ENCODE data around the gene PTPRE.

PTPRE gene

DNA sequence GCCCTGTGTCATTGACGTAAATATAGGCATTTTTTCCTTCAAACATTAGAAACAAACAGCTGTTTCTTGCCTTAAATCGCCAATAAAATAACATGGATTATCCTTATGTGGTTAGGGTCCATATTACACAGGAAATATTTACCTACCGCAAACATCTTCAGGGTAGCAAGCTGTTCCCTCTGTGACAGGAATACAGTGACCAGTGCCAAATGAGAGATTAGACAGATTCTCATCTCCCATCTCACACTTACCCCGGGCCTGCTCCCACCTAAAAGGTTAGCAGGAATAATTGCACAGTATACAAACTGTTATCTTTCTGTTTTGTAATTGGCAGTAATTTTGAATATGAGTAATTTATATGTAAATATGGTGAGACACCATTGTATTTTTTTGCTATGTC lies 202.8 kb downstream of the PTPRE start:
- in situ Hi-C loops (cut with HindIII; ENCODE audit: low sequenced_read_pairs) = no loop called here

DNA sequence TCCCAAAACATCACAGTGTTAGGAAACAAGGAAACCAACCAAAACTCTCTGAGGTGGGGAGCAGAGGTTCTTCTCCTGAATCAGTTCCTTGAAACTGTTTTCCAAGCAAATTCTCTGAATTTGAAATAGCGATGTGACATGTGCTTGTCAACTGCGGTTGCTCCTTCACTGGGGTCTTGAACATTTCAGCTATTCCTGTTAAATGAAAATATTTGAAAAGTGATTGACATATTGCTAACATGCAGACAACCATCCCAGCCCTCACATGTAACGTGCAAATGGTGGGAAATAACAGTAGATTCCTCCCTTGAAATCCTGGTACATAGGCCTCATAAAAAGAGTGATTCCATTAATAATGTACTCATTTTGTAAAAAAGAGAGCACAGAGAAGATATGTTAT lies 203.4 kb downstream of the PTPRE start:
- in situ Hi-C loops (cut with HindIII; ENCODE audit: low sequenced_read_pairs) = no loop called here

- in situ Hi-C loops (cut with HindIII; ENCODE audit: low sequenced_read_pairs) = no loop called here
These were observed 204.8 kb downstream of the PTPRE start for GRCh38 chr10:128111696-128112095.

DNA sequence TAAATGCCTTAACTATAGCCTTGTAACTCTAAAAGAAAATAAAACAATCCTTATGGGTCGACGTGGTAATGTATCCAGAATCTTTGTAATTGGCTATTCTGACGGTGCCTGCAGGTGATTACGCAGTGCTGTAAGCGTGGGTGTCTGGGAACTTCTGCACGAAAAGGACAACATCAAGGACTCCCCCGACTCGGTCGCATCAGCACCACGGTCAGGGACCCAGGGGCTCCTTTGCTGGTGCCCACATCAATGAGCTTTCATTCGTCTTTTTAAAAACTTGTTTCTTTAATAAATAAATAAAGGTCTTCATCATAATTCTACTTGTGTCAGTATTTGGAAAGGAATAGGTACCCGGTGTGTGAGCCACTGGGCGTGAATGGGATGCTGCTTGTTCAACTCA lies 206.1 kb downstream of the PTPRE start:
- in situ Hi-C loops (cut with HindIII; ENCODE audit: low sequenced_read_pairs) = no loop called here

DNA sequence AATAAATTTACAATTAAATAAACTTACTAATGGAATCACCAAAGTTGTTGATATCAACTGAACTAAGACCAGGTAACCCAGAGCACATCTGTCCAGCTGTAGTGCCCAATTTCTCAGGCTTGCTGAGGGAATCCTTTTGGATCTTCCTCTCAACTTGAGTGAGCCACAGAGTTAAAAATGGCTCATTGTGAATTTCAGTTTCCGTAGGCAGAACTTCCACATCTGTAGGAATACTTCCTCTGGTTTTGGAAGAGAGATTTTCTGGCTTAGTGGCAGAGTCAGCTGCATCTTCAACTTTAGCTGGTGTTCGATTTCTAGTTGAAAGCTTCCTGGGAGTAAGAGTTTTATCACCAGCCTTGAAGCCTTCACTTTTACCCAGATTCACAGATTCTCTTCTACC lies 208.0 kb downstream of the PTPRE start:
- in situ Hi-C loops (cut with HindIII; ENCODE audit: low sequenced_read_pairs) = no loop called here

DNA sequence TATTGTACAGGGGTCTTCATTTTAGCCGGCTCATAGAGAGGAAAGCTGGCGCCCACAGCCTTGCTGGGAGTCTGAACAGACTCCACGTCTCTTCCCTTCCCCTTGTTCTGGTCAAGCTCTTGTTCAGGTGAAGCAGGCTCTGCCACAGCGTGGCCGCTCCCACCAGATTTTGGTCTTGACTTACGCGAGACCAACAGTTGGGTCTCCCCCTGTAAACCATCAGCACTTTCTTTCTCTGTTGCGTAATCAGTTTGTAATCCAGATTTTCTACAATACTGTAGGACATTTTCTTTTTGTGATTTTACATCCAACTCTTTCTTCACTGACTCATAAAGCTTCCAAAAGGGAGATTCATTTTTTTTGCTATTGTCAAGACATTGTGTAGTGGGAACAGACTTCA lies 208.5 kb downstream of the PTPRE start:
- in situ Hi-C loops (cut with HindIII; ENCODE audit: low sequenced_read_pairs) = no loop called here

DNA sequence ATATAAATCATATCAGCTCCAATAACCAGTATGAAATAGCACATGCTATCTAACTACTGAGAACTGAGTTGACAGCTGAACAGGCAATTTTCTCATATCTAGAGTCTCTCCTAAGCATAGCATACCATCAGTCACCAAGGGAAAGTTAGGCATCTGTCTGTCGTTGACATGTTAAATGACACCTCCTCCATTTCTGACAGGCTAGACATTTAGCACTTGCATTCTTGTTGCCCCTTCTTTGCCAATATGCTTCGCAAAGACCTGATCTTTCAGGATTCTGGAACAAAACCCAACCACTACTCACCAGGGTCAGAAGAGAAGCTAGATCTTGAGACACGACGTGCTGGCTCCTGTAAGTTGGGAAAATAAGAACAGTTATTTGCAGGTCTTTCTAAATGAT lies 209.3 kb downstream of the PTPRE start:
- in situ Hi-C loops (cut with HindIII; ENCODE audit: low sequenced_read_pairs) = no loop called here

- in situ Hi-C loops (cut with HindIII; ENCODE audit: low sequenced_read_pairs) = no loop called here
These were observed 210.1 kb downstream of the PTPRE start for GRCh38 chr10:128116851-128117615.

DNA sequence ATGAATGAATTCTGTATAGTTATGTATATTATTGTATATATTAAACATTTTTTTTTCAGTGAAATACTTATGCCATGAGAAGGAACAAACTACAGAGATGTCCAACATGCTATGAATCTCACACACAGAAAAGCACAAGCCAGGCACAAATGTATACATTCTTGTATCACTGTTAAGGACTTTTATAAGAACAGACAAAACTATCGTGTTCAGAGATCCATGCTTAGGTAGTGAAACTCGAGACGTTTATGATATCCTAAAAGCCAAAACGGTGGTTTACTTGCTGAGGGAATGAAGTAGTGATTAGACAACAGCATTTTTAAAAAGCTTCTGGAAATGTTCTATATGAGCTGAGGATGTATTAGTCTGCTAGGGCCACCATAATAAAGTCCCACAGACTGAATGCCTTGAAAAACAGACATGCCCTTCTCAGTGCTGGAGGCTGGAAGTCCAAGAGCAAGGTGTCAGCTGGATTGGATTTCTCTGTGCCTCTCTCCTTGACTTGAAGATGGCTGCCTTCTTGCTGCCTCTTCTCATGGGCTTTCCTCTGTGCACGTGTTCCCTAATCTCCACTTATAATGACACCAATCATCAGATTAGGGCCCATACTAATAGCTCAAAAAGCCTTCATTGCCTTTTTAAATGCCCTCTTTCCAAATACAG lies 215.0 kb downstream of the PTPRE start:
- in situ Hi-C loops (cut with HindIII; ENCODE audit: low sequenced_read_pairs) = loop anchor here (5.0 kb wide), 1 partner anchor 80 kb away; no protein-coding TSS in a partner anchor

GRCh38 chr10:128122931-128123330 lies 216.0 kb downstream of the PTPRE start:
- in situ Hi-C loops (cut with HindIII; ENCODE audit: low sequenced_read_pairs) = loop anchor here (5.0 kb wide), 1 partner anchor 81 kb away; no protein-coding TSS in a partner anchor

DNA sequence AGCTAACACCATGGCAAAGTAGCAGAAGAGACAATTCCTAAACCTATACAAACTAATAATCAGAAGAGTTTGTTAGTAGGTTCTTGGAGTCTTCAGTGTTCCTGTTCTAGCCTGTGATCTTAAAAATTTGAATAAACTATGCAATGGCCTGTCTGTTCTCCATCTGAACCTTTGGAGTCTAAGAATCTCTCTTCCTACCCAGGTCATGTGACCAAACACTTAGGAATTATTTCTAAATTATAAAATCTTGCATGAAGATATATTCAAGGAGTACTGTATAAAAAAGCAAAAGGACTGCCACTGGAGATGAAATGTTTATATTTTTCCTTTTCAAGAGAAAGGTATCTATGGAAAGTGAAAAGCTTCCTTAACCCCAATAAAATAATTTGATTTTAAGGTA lies 216.9 kb downstream of the PTPRE start:
- in situ Hi-C loops (cut with HindIII; ENCODE audit: low sequenced_read_pairs) = loop anchor here (5.0 kb wide), 1 partner anchor 82 kb away; no protein-coding TSS in a partner anchor

DNA sequence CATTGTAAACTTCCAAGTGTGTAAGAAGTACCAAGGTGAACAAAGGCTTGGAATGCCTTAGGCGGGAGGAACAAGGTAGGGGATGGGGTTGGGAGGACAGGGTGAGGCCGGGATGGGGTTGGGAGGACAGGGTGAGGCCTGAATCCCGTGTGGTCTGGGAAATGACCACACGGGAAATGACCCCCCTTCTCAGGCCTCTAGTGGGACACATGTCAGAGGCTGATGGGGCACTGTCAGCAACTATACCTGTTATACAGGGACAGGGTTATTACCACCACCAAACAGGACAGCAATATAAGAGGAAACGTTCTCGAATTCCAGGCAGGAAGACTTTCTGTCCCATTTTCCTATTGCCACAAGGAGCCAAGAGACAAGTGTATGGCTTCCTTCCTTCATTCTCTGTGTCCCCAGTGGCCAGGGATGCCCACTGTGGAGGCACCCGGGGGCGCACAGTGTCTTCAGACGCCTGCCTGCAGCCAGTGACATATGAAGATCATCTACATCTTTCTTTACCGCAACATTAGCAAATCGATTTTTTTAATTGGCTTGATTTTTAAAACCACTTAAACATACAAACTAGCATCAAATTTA lies 218.0 kb downstream of the PTPRE start:
- in situ Hi-C loops (cut with HindIII; ENCODE audit: low sequenced_read_pairs) = loop anchor here (5.0 kb wide), 1 partner anchor 83 kb away; no protein-coding TSS in a partner anchor

- in situ Hi-C loops (cut with HindIII; ENCODE audit: low sequenced_read_pairs) = no loop called here
These were observed 218.6 kb downstream of the PTPRE start for GRCh38 chr10:128125416-128125943.

DNA sequence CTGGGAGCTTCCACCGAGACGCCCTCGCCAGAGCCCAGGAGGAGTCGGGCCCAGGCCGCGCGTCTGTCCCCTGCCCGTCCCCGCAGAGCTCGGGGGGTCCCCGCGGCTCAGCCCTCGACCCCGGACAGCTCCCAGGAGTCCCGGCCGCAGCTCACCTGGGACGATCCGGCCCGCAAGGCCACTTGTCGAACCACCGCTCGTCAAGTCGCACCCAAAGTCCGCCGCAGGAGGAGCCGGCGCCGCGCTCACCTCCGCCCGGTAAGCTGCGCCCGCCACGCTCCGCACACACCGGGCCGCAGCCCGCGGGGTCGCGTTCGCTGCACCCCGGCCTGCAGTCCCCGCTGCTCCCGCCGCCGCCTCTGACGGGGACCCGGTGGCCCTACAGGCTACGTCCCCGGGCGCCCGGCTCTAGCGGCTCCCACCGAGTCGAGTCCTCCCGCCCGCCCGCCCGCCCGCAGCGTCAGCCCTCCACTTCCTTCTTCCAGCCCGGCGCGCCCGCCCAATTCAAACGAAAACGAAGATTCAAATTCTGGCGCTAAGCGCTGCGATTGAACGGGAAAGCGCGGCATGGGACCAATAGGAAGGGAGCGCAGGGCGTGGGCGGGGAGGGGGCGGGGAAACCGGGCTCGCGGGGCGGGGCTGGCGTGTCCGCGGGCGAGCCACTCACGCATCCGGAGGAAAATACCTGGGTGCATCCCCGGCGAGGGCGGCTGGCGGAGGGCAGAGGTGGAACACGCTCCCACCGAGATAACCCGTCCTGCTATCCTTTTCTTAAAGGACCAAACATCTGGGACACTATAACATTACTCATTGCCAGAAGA lies 219.3 kb downstream of the PTPRE start, which contains the start of gene MKI67:
Gene MKI67 (minus strand): TSS at position 480 of the 821 bp plus-strand sequence. CDS start 756 bp downstream, outside the sequence.
- in situ Hi-C loops (cut with HindIII; ENCODE audit: low sequenced_read_pairs) = no loop called here

DNA sequence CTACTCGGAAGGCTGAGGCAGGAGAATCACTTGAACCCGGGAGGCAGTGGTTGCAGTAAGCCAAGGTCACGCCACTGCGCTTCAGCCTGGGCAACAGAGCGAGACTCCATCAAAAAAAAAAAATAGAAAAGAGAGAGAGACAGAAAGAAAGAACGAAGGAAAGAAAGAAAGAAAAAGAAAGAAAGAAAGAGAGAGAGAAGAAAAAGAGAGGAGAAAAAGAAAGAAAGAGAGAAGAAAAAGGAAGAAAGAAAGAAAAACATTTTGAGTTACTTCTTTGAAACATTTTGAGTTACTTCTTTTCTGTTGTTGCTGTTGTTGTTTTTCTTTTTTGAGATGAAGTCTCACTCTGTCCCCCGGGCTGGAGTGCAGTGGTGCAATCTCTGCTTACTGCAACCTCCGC lies 221.7 kb downstream of the PTPRE start:
- in situ Hi-C loops (cut with HindIII; ENCODE audit: low sequenced_read_pairs) = no loop called here

GRCh38 chr10:128130051-128130450 lies 223.1 kb downstream of the PTPRE start:
- in situ Hi-C loops (cut with HindIII; ENCODE audit: low sequenced_read_pairs) = no loop called here
